HG02571 (cell line): ENCODE data around the gene ANKRD49.
"Not testable (repeated sequence)": the region's sequence is repeated elsewhere in the genome, so short reads cannot be mapped to it uniquely, and the experiment has no call there.

Experiments
- ATAC-seq: cut with Tn5 transposase; IDR thresholded peaks from one replicate; pipeline ENCODE4 v1.9.1; 2021; ENCODE audit warnings: mild to moderate bottlenecking, moderate library complexity; ENCODE audit not compliant: unreplicated experiment

The ANKRD49 gene

GRCh38 chr11:94506513-94506912 lies 12.7 kb downstream of the ANKRD49 start:
- not testable (repeated sequence) for ATAC-seq

GRCh38 chr11:94507485-94507884 lies 13.7 kb downstream of the ANKRD49 start:
- ATAC-seq = no peak

GRCh38 chr11:94511932-94512781 lies 18.4 kb downstream of the ANKRD49 start, which contains the start of gene C11orf97:
Gene C11orf97 (plus strand): TSS chr11:94512461. CDS start chr11:94512529, 68 bp downstream.
- ATAC-seq = peak; percentile 97

GRCh38 chr11:94513091-94513490 lies 19.3 kb downstream of the ANKRD49 start:
- ATAC-seq = no peak

GRCh38 chr11:94515398-94515797 lies 21.6 kb downstream of the ANKRD49 start:
- no peak for ATAC-seq

- no peak for ATAC-seq
Observed at GRCh38 chr11:94516725-94517124, 22.9 kb downstream of the ANKRD49 start.

GRCh38 chr11:94518300-94518699 lies 24.5 kb downstream of the ANKRD49 start:
- ATAC-seq = no peak

- ATAC-seq = no peak
Observed at GRCh38 chr11:94519478-94520084, 25.8 kb downstream of the ANKRD49 start.

- ATAC-seq = no peak
Observed at GRCh38 chr11:94521684-94522083, 27.9 kb downstream of the ANKRD49 start.

GRCh38 chr11:94524341-94524740 lies 30.6 kb downstream of the ANKRD49 start:
- ATAC-seq = no peak

GRCh38 chr11:94525546-94526324 lies 32.0 kb downstream of the ANKRD49 start:
- ATAC-seq = no peak

GRCh38 chr11:94526645-94527438 lies 33.1 kb downstream of the ANKRD49 start:
- ATAC-seq = no peak

- ATAC-seq = no peak
Observed at GRCh38 chr11:94528551-94528950, 34.8 kb downstream of the ANKRD49 start.

- no peak for ATAC-seq
Observed at GRCh38 chr11:94532211-94532610, 38.4 kb downstream of the ANKRD49 start.

GRCh38 chr11:94533206-94533605 lies 39.4 kb downstream of the ANKRD49 start:
- ATAC-seq = no peak

- ATAC-seq = no peak
Observed at GRCh38 chr11:94533696-94534630, 40.2 kb downstream of the ANKRD49 start.

- no peak for ATAC-seq
Observed at GRCh38 chr11:94536386-94536785, 42.6 kb downstream of the ANKRD49 start.

GRCh38 chr11:94537031-94537600 lies 43.3 kb downstream of the ANKRD49 start:
- ATAC-seq = no peak

GRCh38 chr11:94539420-94539819 lies 45.6 kb downstream of the ANKRD49 start:
- no peak for ATAC-seq
